Activated T-cell treated with anti-CD3 and anti-CD28 coated beads for 1 hour (primary cell): ENCODE data around the gene NACC1.
A peak's percentile ranks its signal among the peaks of the same experiment; 100 is the strongest.

Source experiments
- DNase-seq: peaks from one replicate; pipeline ENCODE4 v3.0.0-alpha.2; 2020; ENCODE audit warnings: low read depth

Gene NACC1

DNA sequence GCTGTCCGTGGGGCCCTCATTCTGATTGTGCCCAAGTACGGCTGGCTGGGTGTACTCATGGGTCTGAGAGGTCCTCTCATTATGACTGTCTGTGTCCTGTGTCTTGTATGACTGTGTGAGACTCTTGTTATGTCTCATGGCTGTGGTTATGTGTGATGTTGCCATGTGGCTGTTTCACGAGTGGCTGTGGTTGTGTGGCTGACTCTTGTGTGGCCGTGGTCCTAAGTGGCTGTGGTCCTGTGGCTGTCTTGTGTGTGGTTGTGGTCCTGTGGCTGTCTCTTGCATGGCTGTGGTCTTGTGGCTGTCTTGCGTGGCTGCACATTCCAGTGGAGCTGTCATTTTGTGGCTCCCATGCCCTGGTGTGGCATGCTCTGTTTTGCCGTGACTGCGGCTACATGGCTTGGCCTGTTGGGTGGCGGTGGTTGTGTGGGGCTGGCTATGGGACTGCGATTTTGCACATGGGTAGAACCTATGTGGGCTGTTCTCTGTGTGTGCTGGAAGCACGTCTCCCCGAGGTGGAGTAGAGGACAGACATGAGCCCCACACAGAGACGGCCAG lies 18.0 kb upstream of the NACC1 start:
- DNase-seq: no peak

DNA sequence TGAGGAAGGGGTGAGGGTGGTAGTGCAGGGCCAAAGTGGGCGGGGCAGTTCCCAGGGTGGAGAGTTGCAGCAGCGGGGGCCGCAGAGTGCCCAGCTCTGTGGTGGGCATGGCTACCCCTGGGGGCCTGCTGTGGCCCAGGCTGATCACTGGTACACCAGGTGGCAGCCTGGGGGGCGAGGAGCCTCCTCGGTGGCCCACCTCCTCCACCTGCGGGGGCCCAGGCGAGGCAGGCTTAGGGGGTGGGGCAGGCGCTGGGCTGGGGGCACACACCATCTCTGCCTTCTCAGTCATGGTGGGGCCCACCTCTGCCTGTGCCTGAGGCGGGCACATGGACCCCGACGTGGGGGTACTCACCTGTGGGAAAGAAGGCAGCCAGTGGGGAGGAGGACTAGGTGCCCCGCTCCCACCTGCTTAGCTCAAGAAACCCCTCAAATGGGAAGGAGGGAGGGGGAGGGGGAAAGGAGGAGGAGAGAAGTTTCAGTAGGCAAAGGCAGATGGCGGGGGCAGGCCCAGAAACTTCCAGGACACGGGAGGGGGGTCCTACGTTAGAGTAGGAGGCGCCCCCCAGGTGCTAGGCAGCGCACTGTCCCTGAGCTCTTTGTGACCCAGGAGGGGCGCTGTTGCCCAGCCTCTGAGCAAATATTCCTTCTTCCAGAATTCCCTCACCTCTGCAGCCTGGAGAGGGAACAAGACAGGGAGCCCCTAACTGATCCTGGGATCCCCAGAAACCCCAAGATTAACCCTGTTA lies 17.0 kb upstream of the NACC1 start:
- DNase-seq: no peak

DNA sequence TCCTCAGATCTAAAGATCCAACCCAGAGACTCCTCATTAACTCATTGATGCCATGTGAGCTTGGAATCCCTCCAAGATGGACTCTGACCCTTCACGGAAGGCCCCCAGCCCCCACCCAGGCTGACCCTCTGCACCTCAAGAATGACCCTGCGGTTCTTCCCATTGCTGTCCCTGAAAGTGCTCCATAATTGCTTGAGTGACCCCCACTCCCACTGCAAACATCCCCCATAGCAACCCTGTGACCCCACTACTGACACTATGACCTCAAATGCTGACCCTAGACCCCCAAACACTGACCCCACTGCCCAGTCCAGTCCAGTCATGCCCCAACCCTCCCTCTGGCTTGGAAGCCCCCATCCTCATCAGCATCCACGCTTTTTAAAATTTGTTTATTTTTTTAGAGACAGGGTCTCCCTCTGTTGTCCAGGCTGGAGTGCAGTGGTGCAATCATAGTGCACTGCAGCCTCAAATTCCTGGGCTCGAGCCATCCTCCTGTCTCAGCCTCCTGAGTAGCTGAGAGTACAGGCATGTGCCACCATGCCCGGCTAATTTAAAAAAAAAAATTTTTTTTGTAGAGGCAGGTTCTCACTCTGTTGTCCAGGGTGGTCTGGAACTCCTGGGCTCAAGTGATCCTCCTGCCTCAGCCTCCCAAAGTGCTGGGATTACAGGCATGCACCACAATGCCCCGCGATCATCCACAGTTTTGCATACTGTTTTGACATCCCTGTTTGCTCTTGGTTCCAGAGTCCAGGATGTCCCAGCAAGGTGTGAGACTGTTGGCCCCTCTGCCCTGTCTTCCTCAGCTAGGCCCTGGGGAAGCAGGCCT lies 16.3 kb upstream of the NACC1 start:
- DNase-seq: no peak

DNA sequence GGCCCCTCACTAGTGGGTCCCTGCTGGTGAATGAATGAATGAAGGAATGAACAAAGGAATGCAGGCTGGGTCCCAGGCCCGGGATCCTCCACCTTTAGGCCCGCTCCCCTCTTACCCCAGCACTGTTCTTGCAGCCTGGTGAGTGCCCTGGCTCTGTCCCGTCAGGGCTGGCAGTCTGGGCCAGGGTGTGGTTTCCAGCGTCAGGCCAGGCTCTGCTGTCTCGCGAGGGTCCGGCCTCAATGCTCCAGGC lies 15.7 kb upstream of the NACC1 start:
- no peak for DNase-seq

DNA sequence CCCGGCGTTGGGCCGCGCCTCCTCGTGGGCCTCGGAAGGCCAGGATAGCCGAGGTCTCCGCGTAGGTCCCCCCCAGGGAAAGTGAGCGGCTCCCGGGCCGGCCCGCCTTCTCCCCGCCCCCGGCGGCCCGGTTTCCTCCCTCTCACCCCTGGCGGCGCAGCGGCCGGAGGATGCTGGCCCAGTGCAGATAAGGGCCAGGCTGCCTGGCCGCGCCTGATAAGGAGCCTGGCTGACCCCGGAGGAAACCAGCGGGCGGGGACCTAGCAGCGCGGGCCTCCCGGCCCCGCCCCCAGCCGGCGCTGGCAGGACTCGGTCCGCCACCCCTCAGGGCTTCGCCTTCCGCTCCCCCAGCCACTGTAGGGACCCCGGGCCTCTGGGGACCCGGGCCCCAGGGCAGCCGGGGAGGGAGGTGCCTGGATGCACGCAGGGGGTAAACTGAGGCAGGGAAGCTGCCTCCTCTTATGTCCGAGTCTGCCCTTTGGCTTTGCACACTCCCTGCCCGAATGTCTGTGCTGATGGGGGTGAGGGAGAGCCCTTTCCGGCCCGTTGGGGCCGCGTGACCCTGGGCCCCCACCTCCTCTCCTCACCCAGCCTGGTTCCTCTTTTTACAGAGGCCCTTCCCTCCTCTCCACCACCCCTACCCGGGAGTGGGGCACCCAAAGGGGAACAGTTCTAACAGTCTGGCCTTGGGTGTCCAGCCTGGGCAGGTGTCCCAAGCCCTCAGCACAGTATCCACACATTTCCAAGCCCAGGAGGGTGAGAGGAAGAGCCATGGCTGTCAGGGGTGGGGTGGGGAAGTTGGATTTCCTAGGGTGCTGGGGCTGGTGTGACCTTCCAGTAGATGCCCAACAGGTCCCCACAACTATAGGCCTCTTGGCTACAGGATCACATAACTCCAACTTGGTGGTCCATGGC lies 15.1 kb upstream of the NACC1 start, which contains the start of gene LYL1:
LYL1 (minus strand) TSS at position 193 of the 915 bp plus-strand sequence. CDS start 1,687 bp downstream, outside the sequence.
- DNase-seq: no peak

DNA sequence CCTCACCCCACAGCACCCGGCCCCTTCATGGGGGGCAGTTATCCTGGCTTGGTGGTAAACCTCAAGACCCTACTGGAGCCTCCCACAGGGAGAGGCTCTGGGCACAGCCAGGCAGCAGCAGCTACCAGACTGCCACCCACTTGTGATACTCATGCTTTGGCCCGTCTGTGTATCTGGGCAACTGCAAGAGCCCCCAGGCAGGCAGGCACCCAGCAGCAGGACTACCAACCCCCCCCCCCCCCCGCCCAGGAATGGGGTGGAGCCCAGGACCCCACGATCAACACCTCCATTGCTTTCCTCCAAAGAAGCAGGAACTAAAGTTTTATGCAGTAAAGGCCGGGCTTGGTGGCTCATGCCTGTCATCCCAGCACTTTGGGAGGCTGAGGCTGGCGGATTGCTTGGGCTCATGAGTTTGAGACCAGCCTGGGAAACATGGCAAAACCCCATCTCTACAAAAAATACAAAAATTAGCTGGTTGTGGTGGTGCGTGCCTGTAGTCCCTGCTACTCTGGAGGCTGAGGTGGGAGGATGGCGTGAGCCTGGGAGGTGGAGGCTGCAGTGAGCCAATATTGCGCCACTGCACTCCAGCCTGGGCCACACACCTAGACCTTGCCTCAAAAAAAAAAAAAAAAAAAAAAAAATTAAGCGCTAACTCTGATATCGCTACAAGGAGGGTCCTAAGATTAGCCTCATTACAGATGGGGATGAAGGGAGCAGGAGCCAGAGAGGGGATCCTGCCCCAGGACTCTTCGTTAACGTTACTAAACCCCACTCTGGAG lies 14.3 kb upstream of the NACC1 start:
- DNase-seq: no peak

DNA sequence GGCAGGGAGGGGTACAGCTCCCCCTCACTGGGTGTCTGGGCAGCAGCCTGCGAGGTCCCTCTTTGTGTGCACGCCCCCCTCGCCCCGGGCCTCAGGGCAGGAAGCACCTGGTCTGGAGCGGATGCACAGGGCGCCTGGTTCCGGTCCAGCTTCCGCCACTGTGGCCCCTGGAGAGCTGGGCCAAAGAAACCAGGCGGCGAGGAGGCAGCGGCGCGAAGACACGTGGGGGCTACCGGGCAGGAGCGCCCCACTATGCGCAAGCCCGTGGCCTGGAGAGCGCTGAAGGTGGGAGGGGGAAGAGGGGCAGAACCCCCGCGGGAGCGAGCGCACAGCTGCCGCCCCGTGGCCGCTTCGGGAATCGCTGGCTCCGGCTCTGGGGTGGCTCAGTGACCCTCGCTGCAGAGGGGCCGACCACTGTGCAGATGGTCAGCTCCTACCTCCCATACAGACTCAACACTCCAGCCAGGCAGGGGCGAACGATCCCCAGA lies 13.7 kb upstream of the NACC1 start:
- DNase-seq: peak; percentile 59

DNA sequence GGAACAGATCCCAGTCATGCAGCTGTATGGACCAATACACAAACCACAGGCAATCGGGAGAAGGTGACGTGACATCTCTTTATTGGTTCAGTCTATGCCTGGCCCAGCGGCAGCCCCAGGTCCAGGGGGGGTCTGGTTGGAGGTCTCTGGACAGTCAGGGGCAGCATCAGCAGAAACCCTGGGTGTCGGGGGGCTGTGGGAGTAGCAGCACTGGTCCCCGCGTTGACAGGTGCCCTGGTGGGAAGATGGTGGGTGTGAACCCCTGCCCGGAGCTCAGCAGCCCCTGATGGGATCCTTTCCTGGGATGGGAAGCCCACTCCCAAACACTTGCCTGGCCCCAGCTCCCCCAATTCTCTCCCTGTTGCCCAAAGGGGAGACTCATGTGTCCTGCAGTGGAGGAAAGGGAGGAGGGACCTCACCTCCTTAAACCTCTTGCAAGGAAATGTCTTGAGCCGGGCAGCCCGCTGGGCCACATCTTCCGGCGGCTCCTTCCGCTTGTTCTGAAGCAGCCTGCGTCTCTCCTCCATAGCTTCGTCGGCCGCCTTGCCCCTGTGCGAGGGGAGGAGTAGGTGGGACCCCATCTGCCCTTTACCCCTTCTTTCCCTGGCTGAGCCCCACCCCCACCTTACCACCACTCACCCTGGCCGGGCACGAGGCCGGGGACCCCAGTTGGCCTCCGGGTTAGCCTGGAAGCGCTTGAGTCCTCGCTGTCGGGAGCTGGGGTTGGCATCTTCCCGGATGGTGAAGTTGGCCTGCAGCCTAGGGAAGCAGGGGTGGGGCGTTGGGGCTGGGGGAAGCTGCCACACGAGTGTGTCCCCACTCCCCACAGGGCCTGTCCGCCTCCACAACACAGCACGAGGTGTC lies 13.0 kb upstream of the NACC1 start:
- no peak for DNase-seq

DNA sequence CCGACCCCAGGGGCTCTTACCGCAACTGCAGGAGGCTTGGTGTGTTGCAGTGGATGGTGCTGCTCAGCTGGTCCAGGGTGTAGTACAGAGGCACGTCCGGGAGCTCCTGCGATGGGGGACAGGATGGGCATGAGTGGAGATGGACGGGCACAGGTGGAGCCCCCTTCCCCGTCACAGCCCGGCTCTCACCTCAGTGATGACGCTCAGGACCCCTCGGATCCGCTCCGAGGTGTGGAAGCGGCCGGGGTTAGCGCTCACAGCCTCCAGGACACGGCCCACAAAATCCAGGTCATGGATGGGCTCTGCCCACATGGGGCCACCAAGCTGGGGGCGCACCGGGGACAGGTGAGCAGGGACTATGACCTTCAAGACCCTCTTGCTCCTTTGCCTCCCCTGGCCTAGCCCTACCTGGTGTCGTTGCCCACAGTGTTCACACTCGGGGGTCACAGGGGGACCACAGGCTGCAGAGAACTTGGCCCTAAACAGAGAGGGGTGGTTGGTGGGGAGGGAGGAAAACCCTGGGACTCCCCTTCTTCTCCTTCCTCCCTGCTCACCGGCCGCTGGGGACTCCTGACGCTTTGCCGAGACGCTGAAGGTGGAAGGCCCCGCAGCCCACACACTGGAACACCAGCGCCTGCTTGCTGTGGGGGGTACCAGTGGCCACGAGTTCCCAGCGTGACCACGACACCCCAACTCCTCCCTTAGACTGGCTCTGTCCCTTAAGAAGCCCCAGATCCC lies 8.5 kb upstream of the NACC1 start:
- no peak for DNase-seq

DNA sequence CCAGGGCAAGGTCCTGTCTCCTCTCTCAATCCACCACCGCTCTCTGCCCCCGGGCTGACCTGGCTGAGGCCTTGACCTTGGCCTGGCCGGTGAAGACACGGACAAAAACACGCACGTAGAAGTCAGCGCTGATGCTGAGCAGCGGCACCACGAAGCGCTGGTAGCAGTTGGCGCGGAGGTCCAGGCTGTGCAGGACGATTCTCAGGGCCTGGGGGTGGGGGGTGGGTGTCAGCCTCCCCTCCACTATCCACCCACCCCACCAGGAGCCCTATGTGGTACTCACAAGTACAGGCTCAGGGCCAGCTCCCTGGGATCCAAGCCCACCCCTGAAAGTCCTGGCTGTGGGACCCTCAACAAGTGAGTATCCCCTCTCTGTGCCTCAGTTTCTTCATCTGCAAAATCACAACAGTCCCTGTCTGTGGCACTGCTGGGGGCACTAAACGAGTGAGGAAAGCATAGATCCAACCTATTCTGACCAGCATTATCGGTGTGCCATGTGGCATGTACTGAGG lies 7.9 kb upstream of the NACC1 start:
- DNase-seq: no peak

DNA sequence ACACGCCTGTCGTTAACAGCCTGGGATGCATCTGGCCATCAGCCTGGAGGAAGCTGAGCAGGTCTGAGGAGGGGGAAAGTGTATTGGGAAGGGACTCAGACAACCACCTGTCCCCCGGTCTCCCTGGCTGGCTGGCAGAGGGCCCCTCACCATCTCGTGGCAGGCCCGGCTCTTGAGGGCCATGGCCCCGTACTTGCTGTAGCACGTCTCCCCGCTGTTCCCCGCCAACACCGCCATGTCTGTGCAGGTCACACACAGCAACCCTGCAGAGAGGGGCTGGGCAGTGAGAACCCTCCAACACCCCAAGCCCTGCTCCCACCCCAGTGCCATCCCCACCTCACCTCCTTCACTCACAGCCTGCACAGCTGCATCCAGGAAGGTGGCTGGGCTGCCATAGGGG lies 5.5 kb upstream of the NACC1 start:
- no peak for DNase-seq

DNA sequence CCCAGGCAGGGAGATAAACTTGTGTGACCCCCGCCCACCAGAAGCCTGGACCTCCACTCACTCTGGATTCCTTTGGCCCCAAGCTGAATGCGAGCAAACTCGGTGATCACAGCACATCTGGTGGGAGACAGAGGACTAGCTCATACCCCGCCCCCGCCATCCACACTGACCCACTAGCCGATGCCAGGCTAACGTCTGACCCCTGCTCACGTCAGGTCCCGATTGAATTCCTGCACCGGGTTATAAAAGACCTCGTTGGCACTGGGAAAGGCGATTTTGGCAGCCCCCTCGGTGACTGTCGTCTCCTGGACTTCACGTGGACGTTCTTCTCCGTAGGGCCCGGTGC lies 2.2 kb upstream of the NACC1 start:
- no peak for DNase-seq

DNA sequence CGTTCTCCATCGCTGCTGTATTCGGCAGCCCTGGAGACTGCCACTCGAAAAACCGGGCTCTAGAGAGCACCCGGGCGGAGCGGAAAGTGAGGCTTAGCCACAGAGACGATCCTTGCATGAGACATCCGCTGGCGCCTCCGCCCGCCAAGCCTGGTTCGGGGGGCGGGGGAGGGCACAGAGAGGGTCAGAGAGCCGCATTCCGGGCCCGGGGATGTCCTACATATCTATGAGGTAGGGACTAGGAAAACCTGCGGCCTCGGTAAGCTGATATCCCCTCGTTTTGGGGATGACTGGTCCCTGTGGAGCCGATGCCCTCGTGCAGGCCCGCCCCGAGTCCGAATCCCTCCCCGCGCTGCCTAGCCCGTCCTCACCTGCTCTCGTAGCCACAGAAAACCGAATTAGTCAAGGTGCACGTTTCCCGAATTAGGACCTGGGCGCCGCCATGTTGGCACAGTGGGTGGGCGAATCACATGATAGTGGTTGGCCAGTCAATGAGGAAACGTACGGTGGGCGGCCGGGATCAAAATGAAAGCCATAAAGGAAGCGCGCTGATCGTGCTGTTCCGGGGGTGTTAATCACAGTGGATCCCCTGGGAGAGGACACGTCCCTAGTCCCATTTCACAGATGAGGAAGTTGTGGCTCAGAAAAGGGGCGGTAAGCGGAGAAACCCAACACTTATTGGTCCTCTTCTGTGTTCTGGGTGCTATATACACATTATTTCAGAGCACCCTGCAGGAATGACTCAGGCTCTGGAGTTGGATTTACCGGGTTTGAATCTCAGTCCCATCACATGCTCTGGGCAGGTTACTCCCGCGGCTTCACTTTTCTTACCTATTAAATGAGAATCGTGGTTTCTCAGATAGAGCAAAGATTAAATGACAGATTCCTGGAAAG lies 1.5 kb upstream of the NACC1 start, which contains the start of gene TRMT1:
TRMT1 (minus strand) TSS at position 459 of the 894 bp plus-strand sequence; CDS start at position 118, 341 bp downstream.
- peak; percentile 79 for DNase-seq

DNA sequence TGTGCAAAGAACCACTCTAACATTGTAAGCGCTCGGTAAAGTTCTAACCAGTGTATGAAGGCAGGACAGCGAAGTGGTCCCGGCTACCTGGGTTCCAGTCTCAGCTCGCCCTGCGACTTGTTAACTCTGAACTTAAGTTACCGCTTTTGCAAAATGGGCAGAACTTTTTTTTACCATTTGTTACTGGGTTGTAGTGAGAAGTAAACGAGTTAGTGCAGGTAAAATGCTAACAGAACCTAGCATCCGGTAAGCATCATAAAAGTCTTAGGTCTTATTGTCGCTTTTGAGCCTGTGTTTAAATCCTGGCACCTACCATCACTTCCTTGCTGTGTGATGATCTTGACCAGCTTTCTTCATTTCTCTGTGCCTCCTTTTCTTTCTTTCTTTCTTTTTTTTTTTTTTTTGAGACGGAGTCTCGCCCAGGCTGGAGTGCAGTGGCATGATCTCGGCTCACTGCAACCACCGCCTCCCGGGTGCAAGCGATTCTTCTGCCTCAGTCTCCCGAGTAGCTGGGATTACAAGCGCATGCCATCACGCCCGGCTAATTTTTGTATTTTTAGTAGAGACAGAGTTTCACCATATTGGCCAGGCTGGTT lies 790 bp upstream of the NACC1 start:
- no peak for DNase-seq

DNA sequence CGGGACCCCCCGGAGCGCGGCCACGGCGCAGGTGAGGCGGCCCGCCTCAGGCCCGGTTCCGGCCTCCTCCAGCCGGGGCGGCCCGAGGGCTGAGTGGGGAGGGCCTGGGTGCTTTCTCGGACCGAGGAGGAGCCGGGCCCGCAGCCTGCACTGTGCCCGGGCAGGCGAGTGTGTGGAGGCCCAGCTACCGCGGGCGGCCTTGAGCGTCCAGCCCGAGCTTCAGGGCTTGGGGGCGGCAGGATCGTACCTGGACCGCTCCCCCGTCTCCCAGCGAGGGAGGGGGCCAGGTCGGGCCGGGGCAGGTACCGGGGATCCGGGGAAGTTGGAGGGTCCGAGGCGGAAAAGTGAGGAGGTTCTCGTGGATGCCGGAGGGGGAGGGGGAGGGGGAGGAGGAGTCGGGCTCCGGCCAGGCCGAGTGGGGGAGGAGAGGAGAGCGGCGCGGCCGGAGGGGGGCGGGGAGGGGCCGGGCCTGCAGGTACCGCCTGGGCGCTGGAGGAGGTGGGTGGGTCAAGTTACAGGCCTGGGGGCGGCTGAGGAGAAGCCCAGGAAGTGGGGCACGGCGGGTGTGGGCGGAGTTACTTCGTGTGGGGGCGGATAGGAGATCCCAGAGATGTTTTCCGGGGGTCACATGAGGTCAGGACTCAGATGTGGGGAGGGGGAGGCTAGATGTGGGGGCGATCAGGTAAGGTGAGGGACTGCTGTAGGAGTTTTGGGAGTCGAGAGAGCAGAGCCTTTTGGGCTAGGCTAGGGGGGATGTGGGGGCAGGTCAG lies 545 bp downstream of the NACC1 start:
- DNase-seq: no peak

DNA sequence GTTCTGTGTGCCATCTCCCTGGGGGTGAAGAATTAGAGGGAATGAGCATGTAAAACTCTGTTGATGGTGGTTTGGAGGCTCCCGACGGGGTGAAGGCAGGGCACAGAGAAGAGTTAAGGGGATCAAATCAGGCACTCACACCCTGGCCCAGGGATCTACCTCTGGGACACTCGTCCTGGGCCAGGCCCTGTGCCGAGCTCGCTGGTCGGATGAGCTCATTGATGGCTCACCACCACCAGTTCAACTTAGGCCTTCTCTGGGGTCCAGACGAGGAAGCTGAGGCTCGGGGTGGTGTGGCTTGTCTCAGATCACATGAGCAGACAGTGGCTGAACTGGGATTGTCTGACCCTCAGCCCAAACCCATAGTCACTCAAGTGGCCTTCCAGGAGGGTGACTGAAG lies 1.6 kb downstream of the NACC1 start:
- DNase-seq: no peak

DNA sequence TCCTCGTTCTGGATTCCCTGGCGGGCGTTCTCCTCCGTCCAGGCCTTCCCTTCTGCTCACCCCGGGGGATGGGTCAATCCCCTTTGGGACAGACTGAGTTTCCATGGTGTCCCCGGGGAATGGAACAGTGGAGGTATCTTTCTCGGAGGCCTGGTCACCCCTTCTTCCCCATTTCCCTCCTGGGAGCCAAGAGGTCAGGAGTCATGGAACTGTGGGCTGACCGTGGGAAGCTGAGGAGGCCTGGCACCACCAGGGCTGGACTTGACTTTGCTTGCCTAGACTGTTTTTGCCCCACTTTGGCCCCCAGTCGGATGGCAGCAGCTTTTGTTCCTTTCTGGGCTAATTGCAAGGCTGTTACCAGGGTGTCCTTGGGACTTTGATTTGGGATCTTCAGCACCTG lies 2.0 kb downstream of the NACC1 start:
- no peak for DNase-seq
